ENCODE measurements around the gene ZNF19. TPM values are rescaled to one million over a fixed set of nuclear protein-coding genes. Genes with fewer than 3 reads are reported as not detected.

Gene ZNF19
- total RNA-seq, 1 donor from 2014 or later = 18.3 TPM

GRCh38 chr16:71439523-71439922, 49.6 kb downstream of the ZNF19 start:
- Histone ChIP-seq H3K4me1 (no peaks in the 10 kb centered on the region), H3K9me3 (peaks cover 10% of the 10 kb centered on the region), H3K4me3 (no peak overlapping the region), H3K27me3 (ENCODE audit: low read depth) (no peaks in the 10 kb centered on the region), H3K27ac (no peak overlapping the region), H3K36me3 (no peaks in the 10 kb centered on the region)
- intact Hi-C loops (cut with DNase I) = no loop called here
- no peak for DNase-seq
- no peak for ATAC-seq
- no peak for TF ChIP-seq CTCF (IDR thresholded peaks at IDR 0.05)

- Histone ChIP-seq H3K4me3 (no peak overlapping the region), H3K4me1 (no peaks in the 10 kb centered on the region), H3K27me3 (ENCODE audit: low read depth) (no peaks in the 10 kb centered on the region), H3K27ac (no peak overlapping the region), H3K36me3 (no peaks in the 10 kb centered on the region), H3K9me3 (no peaks in the 10 kb centered on the region)
- no peak for TF ChIP-seq CTCF (IDR thresholded peaks at IDR 0.05)
- intact Hi-C loops (cut with DNase I) = no loop called here
- ATAC-seq (no peak), DNase-seq (no peak)
These were observed 52.7 kb downstream of the ZNF19 start for GRCh38 chr16:71436473-71436872.

- Histone ChIP-seq H3K4me3 (no peak overlapping the region), H3K4me1 (no peaks in the 10 kb centered on the region), H3K27ac (no peak overlapping the region), H3K36me3 (no peaks in the 10 kb centered on the region), H3K27me3 (ENCODE audit: low read depth) (peaks cover 7% of the 10 kb centered on the region), H3K9me3 (no peaks in the 10 kb centered on the region)
- intact Hi-C loops (cut with DNase I) = no loop called here
- no peak for TF ChIP-seq CTCF (IDR thresholded peaks at IDR 0.05)
- ATAC-seq (no peak), DNase-seq (no peak)
These were observed 56.2 kb downstream of the ZNF19 start for GRCh38 chr16:71432906-71433305.

- intact Hi-C loops (cut with DNase I) = no loop called here
- H3K36me3 ChIP-seq = no peaks in the 10 kb centered on the region
- TF ChIP-seq CTCF (IDR thresholded peaks at IDR 0.05) = no peak
- no peaks in the 10 kb centered on the region for H3K4me1 ChIP-seq
- no peak overlapping the region for H3K4me3 ChIP-seq
- no peak overlapping the region for H3K27ac ChIP-seq
- H3K9me3 ChIP-seq = no peaks in the 10 kb centered on the region
- DNase-seq = no peak
- H3K27me3 ChIP-seq (ENCODE audit: low read depth) = peaks cover 7% of the 10 kb centered on the region
- ATAC-seq = no peak
These were observed 57.1 kb downstream of the ZNF19 start for GRCh38 chr16:71431991-71432390.

- no peak for TF ChIP-seq CTCF (IDR thresholded peaks at IDR 0.05)
- Histone ChIP-seq H3K4me1 (no peaks in the 10 kb centered on the region), H3K36me3 (no peaks in the 10 kb centered on the region), H3K27me3 (ENCODE audit: low read depth) (peaks cover 13% of the 10 kb centered on the region), H3K27ac (no peak overlapping the region), H3K9me3 (no peaks in the 10 kb centered on the region), H3K4me3 (no peak overlapping the region)
- DNase-seq = no peak
- no peak for ATAC-seq
- intact Hi-C loops (cut with DNase I) = no loop called here
These were observed 57.9 kb downstream of the ZNF19 start for GRCh38 chr16:71431176-71431575.

GRCh38 chr16:71430744-71431143, 58.4 kb downstream of the ZNF19 start:
- TF ChIP-seq CTCF (IDR thresholded peaks at IDR 0.05) = no peak
- H3K36me3 ChIP-seq = no peaks in the 10 kb centered on the region
- H3K27me3 ChIP-seq (ENCODE audit: low read depth) = peaks cover 17% of the 10 kb centered on the region

More at GRCh38 chr16:71430744-71431143, 58.4 kb downstream of the ZNF19 start:
- no peak for ATAC-seq
- H3K4me3 ChIP-seq = no peak overlapping the region
- no peak for DNase-seq
- intact Hi-C loops (cut with DNase I) = no loop called here
- no peaks in the 10 kb centered on the region for H3K4me1 ChIP-seq
- H3K9me3 ChIP-seq = no peaks in the 10 kb centered on the region
- no peak overlapping the region for H3K27ac ChIP-seq
